IPS-18a (cell line): ENCODE measurements around the gene STRN.
"Not testable (repeated sequence)": the region's sequence is repeated elsewhere in the genome, so short reads cannot be mapped to it uniquely, and the experiment has no call there.

Experiments
- H3K27ac ChIP-seq: one replicate; pipeline ENCODE4 v1.5.1; 2013; ENCODE audit warnings: low read length
- H3K27me3 ChIP-seq: one replicate; pipeline ENCODE4 v1.6.1; 2013; ENCODE audit warnings: mild to moderate bottlenecking, low read length; ENCODE audit not compliant: control insufficient read depth, insufficient read depth
- H3K36me3 ChIP-seq: one replicate; pipeline ENCODE4 v1.6.1; 2013; ENCODE audit warnings: low read depth, low read length; ENCODE audit not compliant: control insufficient read depth
- H3K4me1 ChIP-seq: one replicate; pipeline ENCODE4 v1.6.1; 2013; ENCODE audit warnings: low read depth, low read length; ENCODE audit not compliant: control insufficient read depth
- H3K4me3 ChIP-seq: one replicate; pipeline ENCODE4 v1.5.1; 2013; ENCODE audit warnings: low read length
- H3K9ac ChIP-seq: one replicate; pipeline ENCODE4 v1.6.1; 2013; ENCODE audit warnings: mild to moderate bottlenecking, low read length, moderate library complexity
- H3K9me3 ChIP-seq: one replicate; pipeline ENCODE4 v1.6.1; 2013; ENCODE audit warnings: low read depth, low read length; ENCODE audit not compliant: control insufficient read depth

STRN gene

DNA sequence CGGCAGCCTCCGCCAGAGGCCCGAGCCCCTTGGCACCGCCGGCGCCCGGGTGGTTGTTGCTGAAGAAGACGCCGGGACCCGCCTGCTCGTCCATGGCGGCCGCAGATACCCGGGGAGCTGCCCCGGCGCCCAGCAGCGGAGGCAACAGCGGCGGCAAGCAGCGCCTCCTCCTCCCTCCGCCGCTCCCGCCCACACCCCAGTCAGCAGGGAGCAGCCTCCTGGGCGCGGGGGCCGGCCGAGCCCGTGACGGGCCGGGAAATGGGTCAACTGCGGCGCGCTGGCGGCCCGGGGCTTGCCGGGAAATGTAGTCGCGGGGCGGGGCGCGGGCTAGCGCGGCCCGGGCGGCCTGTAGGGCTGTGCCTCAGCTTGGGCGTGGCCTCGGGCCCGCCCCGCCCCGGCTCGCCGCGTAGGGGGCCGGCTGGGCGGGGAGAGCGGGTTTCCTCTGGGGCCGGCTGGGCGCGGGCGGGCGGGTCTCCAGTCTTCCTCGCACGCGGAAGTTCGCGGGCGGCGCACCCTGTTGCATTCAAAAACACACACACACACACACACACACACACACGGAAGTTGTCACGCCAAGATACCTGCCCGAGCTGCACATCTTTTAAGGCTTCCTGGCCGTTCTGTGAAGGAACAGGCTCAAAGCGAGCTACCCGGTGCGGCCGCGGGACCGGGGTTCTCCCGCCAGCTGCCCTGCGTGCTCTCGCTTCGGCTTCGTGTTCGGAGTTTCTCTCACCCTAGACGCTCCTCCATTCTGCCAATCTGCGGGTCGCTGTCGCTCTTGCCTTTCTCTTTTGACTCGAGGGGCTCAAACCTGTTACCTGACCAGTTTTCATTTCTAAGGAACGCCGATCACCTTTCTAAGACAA, at the start of gene STRN:
Gene STRN (minus strand): TSS at position 167 of the 866 bp plus-strand sequence. CDS start 73 bp downstream, at position 94.
- Histone ChIP-seq H3K27ac (no peak within 1 kb of the TSS), H3K36me3 (no peaks in the 10 kb centered on the region), H3K27me3 (peaks cover 11% of the 10 kb centered on the region), H3K4me1 (peaks cover 41% of the 10 kb centered on the region), H3K9ac (peak within 1 kb of the TSS; percentile 49), H3K4me3 (peak within 1 kb of the TSS; percentile 73), H3K9me3 (no peaks in the 10 kb centered on the region)

DNA sequence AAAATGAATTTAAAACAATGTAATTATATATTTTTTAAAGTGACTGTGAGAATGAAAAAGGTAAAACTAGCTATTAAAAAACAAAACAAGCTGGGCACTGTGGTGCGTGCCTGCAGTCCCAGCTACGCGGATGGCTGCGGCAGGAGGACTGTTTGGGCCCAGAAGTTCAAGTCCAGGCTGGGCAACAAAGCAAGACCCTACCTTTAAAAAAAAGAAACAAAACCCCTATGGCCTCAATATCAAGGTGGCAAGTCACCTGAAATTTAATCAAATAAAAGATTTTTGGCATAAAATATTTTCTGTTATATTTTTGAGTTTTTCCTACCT, 46.9 kb upstream of the STRN start:
- no peak overlapping the region for H3K27ac ChIP-seq
- H3K27me3 ChIP-seq = no peaks in the 10 kb centered on the region
- H3K9ac ChIP-seq = no peak overlapping the region
- H3K4me3 ChIP-seq = no peak overlapping the region
- no peaks in the 10 kb centered on the region for H3K9me3 ChIP-seq
- peaks cover 16% of the 10 kb centered on the region for H3K36me3 ChIP-seq
- H3K4me1 ChIP-seq = no peaks in the 10 kb centered on the region

- Histone ChIP-seq H3K27me3 (no peaks in the 10 kb centered on the region), H3K27ac (no peak overlapping the region), H3K9me3 (no peaks in the 10 kb centered on the region), H3K9ac (no peak overlapping the region), H3K36me3 (peaks cover 14% of the 10 kb centered on the region), H3K4me3 (no peak overlapping the region), H3K4me1 (no peaks in the 10 kb centered on the region)
Observed at GRCh38 chr2:37011130-37011529, 44.8 kb upstream of the STRN start.

DNA sequence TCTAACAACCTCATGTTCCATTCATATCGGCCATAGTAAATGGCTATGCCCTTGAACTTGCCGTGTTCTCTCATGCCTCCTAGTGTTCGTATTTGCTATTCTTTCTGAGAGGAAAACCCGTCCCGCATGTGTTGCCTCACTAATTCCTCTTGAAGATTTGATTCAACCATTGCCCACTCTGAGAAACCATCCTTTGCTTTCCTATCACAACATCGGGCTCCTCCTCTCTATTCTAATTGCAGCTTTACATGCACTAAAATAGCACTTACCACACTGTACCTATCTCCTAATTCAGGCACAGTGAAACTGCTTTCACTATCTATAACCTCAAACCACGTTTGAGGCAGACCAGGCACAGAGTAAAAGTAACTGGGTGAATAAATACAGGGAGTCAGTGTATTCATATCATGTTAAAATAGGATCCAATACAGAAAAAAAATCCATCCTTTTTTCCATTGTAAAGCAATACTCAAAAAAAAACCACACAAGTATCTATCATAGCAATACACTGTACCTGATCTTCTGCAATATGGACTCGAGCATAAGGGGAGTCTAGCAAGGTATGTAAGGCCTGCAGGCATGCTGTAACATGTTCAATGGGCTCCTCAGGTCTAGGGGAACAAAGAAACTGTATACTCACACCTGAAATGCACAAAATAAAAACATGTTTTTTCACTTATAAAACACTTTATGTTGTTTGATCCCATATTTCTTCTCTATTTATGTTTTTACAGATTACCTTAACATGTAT, 39.0 kb upstream of the STRN start:
- Histone ChIP-seq H3K9me3 (no peaks in the 10 kb centered on the region), H3K4me1 (no peaks in the 10 kb centered on the region), H3K9ac (no peak overlapping the region), H3K36me3 (peaks cover 5% of the 10 kb centered on the region), H3K4me3 (no peak overlapping the region), H3K27ac (no peak overlapping the region), H3K27me3 (no peaks in the 10 kb centered on the region)

GRCh38 chr2:37000988-37001556, 34.7 kb upstream of the STRN start:
- peaks cover 5% of the 10 kb centered on the region for H3K36me3 ChIP-seq
- H3K9me3 ChIP-seq = no peaks in the 10 kb centered on the region
- H3K27ac ChIP-seq = no peak overlapping the region

DNA sequence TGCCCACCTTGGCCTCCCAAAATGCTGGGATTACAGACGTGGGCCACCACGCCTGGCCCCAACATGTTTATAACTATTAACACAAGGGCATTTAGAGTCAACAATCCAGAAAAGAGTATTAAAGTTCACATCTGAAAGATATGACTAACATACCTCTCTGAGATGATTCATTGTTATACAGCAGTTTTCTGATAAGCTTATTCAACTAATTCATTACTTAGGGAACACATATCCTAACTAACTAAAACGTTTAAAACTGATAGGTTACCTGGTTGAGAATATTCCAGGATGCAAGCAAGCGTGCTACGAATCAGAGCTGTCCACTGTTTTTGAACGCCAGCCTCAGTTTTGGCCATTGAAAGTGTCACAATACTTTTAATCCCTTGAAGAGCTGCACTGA, 34.0 kb upstream of the STRN start:
- no peak overlapping the region for H3K27ac ChIP-seq
- H3K27me3 ChIP-seq = no peaks in the 10 kb centered on the region
- H3K4me1 ChIP-seq = no peaks in the 10 kb centered on the region
- H3K36me3 ChIP-seq = peaks cover 5% of the 10 kb centered on the region
- H3K4me3 ChIP-seq = no peak overlapping the region
- no peaks in the 10 kb centered on the region for H3K9me3 ChIP-seq
- no peak overlapping the region for H3K9ac ChIP-seq

More at GRCh38 chr2:37000988-37001556, 34.7 kb upstream of the STRN start:
- no peaks in the 10 kb centered on the region for H3K27me3 ChIP-seq
- no peak overlapping the region for H3K4me3 ChIP-seq
- H3K9ac ChIP-seq = no peak overlapping the region
- H3K4me1 ChIP-seq = no peaks in the 10 kb centered on the region

GRCh38 chr2:36999416-36999815, 33.1 kb upstream of the STRN start:
- H3K4me3 ChIP-seq, H3K36me3 ChIP-seq, H3K9ac ChIP-seq, H3K27ac ChIP-seq, H3K4me1 ChIP-seq, H3K27me3 ChIP-seq, H3K9me3 ChIP-seq: not testable (repeated sequence)

GRCh38 chr2:36993841-36994620, 27.7 kb upstream of the STRN start:
- Histone ChIP-seq H3K9ac (no peak overlapping the region), H3K27me3 (no peaks in the 10 kb centered on the region), H3K9me3 (no peaks in the 10 kb centered on the region), H3K4me3 (no peak overlapping the region), H3K27ac (no peak overlapping the region), H3K36me3 (no peaks in the 10 kb centered on the region), H3K4me1 (no peaks in the 10 kb centered on the region)

GRCh38 chr2:36988008-36988407, 21.7 kb upstream of the STRN start:
- Histone ChIP-seq H3K36me3 (no peaks in the 10 kb centered on the region), H3K4me1 (no peaks in the 10 kb centered on the region), H3K4me3 (no peak overlapping the region), H3K27me3 (no peaks in the 10 kb centered on the region), H3K9me3 (no peaks in the 10 kb centered on the region), H3K27ac (no peak overlapping the region), H3K9ac (no peak overlapping the region)

DNA sequence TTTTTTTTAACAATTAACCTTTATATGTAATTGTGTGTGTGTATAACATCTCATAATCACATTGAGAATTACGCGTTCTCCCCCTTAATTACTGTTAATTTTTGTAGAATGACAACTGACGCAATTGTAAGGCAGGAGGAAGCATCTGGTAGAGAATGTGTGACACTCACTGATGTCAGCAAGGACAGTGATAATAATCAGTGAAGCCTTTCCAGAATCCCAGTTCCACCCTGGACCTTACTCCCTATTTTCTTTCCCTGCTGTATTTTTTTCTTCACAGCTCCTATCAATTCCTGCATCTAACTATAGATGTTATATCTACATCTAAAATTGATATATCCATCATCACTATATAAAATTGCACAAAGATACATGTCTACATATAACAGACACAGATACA, 16.1 kb upstream of the STRN start:
- H3K4me1 ChIP-seq = no peaks in the 10 kb centered on the region
- no peaks in the 10 kb centered on the region for H3K27me3 ChIP-seq
- H3K4me3 ChIP-seq = no peak overlapping the region
- no peak overlapping the region for H3K9ac ChIP-seq
- no peaks in the 10 kb centered on the region for H3K9me3 ChIP-seq
- H3K27ac ChIP-seq = no peak overlapping the region
- H3K36me3 ChIP-seq = no peaks in the 10 kb centered on the region

GRCh38 chr2:36981911-36982310, 15.6 kb upstream of the STRN start:
- H3K36me3 ChIP-seq = no peaks in the 10 kb centered on the region
- no peaks in the 10 kb centered on the region for H3K4me1 ChIP-seq
- H3K27ac ChIP-seq = no peak overlapping the region
- no peak overlapping the region for H3K9ac ChIP-seq
- H3K4me3 ChIP-seq = no peak overlapping the region
- H3K9me3 ChIP-seq = no peaks in the 10 kb centered on the region
- no peaks in the 10 kb centered on the region for H3K27me3 ChIP-seq
